Tibial artery (tissue), 4 donors: ENCODE measurements around the gene RALGAPA2.

ENCODE experiments used
- DNase-seq, 2 donors: peaks; one replicate each; pipeline ENCODE4 v3.0.0-alpha.2; 2019
- H3K27ac ChIP-seq, 2 donors: fragments of 200-600 bp; sonication (generic) in 1 of 2; 1 replicate in 1 of 2; 2 replicates in 1 of 2; pipeline ENCODE4 v1.5.1; 2018 to 2019; ENCODE audit warnings: mild to moderate bottlenecking in 1 of 2
- H3K27me3 ChIP-seq, 2 donors: fragments of 200-600 bp; sonication (generic) in 1 of 2; one replicate each; pipeline versions ENCODE4 v1.5.1 to v1.6.0; 2016 to 2019
- H3K36me3 ChIP-seq, 3 donors: fragments of 200-600 bp; sonication (generic) in 2 of 3; one replicate each; pipeline ENCODE4 v1.5.1; 2016 to 2019; ENCODE audit warnings: mild to moderate bottlenecking in 2 of 3
- H3K4me1 ChIP-seq, 4 donors: fragments of 200-600 bp; sonication (generic) in 2 of 4; 1 replicate in 3 of 4; 2 replicates in 1 of 4; pipeline ENCODE4 v1.5.1; 2016 to 2019
- H3K4me3 ChIP-seq, 2 donors: fragments of 200-600 bp; sonication (generic) in 1 of 2; 1 replicate in 1 of 2; 2 replicates in 1 of 2; pipeline ENCODE4 v1.5.1; 2018 to 2019; ENCODE audit warnings: mild to moderate bottlenecking in 2 of 2
- H3K9me3 ChIP-seq, 3 donors: fragments of 200-600 bp; sonication (generic) in 1 of 3; one replicate each; pipeline ENCODE4 v1.5.1; 2016 to 2019
- intact Hi-C: fragments of 100-400 bp; cut with DNase I; formaldehyde crosslinking; loops from one replicate; pipeline ENCODE4 v1.15.0; 2023; ENCODE audit warnings: low total_unique reads
- TF ChIP-seq, protein P1 (sequence below), 2 experiments: fragments of 200-600 bp in 1 of 2; fragments of 450-650 bp in 1 of 2; IDR thresholded peaks; one replicate each; pipeline ENCODE4 v1.5.1; 2017 to 2019; ENCODE audit warnings: antibody characterized with exemption in 2 of 2, mild to moderate bottlenecking in 1 of 2, moderate library complexity in 1 of 2

The RALGAPA2 gene

DNA sequence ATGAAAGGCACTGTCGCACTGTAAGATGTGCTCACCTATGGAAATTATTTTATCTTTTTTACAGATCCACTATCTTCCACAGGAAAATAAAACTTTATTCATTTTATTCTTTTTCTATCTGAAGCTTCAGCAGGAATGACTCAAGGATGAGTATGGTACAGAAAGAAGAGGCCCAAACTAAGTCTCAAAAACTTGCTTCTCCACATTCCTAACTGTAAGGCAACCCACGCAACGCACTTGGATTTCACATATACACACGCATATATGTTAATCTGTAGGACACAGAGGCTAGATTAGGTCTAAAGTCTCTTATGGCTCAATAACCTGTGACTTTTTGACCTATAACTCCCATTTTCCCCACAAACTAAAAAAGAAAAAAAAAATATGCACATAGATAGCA is 81.9 kb downstream of the RALGAPA2 start:
- no peak overlapping the region for H3K4me3 ChIP-seq
- H3K9me3 ChIP-seq: no peaks in the 10 kb centered on the region
- no peaks in the 10 kb centered on the region for H3K27me3 ChIP-seq
- no peaks in the 10 kb centered on the region for H3K4me1 ChIP-seq
- DNase-seq: no peak
- TF ChIP-seq, protein P1, sequence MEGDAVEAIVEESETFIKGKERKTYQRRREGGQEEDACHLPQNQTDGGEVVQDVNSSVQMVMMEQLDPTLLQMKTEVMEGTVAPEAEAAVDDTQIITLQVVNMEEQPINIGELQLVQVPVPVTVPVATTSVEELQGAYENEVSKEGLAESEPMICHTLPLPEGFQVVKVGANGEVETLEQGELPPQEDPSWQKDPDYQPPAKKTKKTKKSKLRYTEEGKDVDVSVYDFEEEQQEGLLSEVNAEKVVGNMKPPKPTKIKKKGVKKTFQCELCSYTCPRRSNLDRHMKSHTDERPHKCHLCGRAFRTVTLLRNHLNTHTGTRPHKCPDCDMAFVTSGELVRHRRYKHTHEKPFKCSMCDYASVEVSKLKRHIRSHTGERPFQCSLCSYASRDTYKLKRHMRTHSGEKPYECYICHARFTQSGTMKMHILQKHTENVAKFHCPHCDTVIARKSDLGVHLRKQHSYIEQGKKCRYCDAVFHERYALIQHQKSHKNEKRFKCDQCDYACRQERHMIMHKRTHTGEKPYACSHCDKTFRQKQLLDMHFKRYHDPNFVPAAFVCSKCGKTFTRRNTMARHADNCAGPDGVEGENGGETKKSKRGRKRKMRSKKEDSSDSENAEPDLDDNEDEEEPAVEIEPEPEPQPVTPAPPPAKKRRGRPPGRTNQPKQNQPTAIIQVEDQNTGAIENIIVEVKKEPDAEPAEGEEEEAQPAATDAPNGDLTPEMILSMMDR (IDR thresholded peaks at IDR 0.05): no peak
- H3K36me3 ChIP-seq: peaks cover 43 to 66% (median 57%) of the 10 kb centered on the region in 3 donors
- intact Hi-C loops: no loop called here
- H3K27ac ChIP-seq: no peak overlapping the region

DNA sequence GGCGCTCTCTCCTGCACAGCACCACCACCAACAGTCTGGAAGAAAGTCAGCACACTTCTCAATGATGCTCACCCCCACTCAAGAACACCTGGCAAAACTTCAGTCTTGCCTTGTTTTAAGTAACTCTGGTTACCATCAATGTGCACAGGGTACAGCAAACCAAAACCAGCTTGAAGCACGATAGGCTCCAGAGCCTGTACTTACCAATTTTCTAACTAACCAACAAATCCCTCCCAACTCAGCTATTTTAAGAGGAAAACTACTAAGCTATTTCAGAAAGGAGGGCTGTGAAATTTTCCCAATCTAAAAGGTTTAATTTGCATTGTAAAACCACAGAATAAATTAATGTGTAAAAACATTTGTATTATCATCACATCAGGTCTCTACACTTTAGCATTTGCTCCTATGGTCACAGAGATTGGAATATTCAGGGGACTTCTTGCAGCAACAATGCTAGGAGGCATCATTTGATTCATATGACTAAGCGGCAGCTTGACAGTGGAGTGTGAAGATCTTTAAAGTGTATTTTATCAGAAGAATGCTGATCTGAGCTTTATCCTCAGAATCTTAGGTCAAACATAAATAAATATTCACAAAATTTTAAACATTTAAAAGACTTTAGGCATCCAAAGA is 82.8 kb downstream of the RALGAPA2 start:
- H3K9me3 ChIP-seq: no peaks in the 10 kb centered on the region
- no peaks in the 10 kb centered on the region for H3K4me1 ChIP-seq
- no peaks in the 10 kb centered on the region for H3K27me3 ChIP-seq
- DNase-seq: no peak
- peaks cover 35 to 58% (median 51%) of the 10 kb centered on the region in 3 donors for H3K36me3 ChIP-seq
- H3K27ac ChIP-seq: no peak overlapping the region
- TF ChIP-seq, protein P1 (IDR thresholded peaks at IDR 0.05): no peak
- no peak overlapping the region for H3K4me3 ChIP-seq
- intact Hi-C loops: no loop called here

DNA sequence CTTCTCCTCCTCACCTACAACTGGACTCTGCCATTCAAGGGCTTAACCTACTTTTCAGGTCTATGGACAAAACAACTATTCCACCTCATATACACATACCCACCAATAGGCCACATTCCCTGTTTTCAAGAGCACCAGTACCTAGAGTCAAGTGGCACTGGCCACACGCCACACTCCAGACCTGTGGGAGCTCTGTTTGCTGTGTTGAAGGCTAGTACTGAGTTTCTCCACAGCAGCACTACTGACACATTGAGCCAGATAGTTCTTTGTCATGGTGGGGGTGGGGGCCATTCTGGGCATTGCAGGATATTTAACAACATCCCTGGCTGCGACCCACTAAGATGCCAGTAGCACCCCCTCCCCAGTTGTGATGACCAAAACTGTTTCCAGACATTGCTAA is 84.1 kb downstream of the RALGAPA2 start:
- no peaks in the 10 kb centered on the region for H3K27me3 ChIP-seq
- H3K27ac ChIP-seq: no peak overlapping the region
- H3K36me3 ChIP-seq: peaks cover 33 to 53% (median 47%) of the 10 kb centered on the region in 3 donors
- no peaks in the 10 kb centered on the region for H3K4me1 ChIP-seq
- no peak overlapping the region for H3K4me3 ChIP-seq
- TF ChIP-seq, protein P1 (IDR thresholded peaks at IDR 0.05): no peak
- no peak for DNase-seq
- H3K9me3 ChIP-seq: no peaks in the 10 kb centered on the region
- intact Hi-C loops: no loop called here

DNA sequence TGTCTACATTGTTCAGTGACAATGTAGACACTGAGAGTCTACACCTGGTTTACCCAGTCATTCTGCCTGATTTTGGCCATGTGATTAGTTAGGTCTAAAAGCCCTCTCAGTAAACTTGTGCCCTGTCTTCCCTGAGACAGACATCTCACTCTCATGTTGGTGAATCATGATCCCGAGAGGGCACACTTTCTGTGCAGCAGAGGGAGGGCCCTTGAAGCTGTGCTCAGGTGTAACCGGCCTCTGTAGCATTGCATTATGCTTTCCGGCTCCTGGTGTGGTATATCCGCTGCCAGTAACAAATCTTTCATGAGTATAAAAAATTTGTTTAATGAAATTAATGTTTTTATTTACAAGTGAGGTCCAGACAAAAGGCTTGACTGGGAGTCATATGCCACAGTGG is 85.0 kb downstream of the RALGAPA2 start:
- Histone ChIP-seq H3K4me1 (no peaks in the 10 kb centered on the region), H3K27me3 (no peaks in the 10 kb centered on the region), H3K9me3 (no peaks in the 10 kb centered on the region), H3K27ac (no peak overlapping the region), H3K4me3 (no peak overlapping the region), H3K36me3 (peaks cover 33 to 52% (median 47%) of the 10 kb centered on the region in 3 donors)
- TF ChIP-seq, protein P1 (IDR thresholded peaks at IDR 0.05): no peak
- no peak for DNase-seq
- intact Hi-C loops: no loop called here

DNA sequence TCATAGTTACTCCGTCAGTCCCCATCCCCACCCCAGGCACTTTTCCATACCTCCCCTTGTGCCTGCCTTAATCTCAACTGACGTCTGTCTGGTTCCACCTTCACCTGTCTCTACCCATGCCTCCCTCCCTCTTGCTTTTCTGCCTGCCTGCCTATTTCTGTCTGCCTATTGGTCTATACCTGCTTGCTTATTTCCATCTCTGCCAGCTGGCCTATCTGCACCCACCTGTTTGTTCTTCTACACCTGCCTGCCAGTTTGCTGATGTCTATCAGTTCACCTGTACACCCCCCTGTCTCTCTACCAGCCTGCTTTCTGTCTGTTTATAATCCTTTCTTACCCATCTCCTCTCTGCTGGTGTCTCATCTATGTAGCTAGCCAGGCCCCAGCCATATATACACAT is 87.5 kb downstream of the RALGAPA2 start:
- no peak overlapping the region for H3K4me3 ChIP-seq
- no peak for DNase-seq
- H3K4me1 ChIP-seq: no peaks in the 10 kb centered on the region
- peaks cover 24 to 45% (median 40%) of the 10 kb centered on the region in 3 donors for H3K36me3 ChIP-seq
- no peaks in the 10 kb centered on the region for H3K9me3 ChIP-seq
- intact Hi-C loops: no loop called here
- H3K27ac ChIP-seq: no peak overlapping the region
- H3K27me3 ChIP-seq: no peaks in the 10 kb centered on the region
- TF ChIP-seq, protein P1 (IDR thresholded peaks at IDR 0.05): no peak

DNA sequence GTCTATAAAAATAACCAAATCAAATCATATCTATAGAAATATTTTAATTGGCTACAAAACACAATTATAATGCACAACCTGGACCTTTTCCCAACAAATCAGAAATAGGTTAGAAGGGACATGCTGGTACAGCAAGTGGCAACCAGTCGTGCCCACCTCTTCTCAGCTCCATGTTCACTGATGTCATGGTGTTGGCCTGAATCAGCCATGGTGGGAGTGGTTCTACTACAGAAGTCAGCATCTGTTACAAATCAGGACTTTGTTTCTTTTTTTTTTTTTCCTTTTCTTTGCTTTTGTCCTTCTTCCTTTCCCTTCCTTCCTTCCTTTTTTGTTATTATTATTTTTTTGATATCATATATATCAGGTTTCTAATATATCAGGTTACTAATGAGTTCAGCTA is 91.2 kb downstream of the RALGAPA2 start:
- TF ChIP-seq, protein P1 (IDR thresholded peaks at IDR 0.05): no peak
- no peak overlapping the region for H3K4me3 ChIP-seq
- DNase-seq: no peak
- no peak overlapping the region for H3K27ac ChIP-seq
- intact Hi-C loops: no loop called here
- H3K36me3 ChIP-seq: peaks cover 0 to 29% (median 11%) of the 10 kb centered on the region in 3 donors
- no peaks in the 10 kb centered on the region for H3K9me3 ChIP-seq
- H3K4me1 ChIP-seq: no peaks in the 10 kb centered on the region
- no peaks in the 10 kb centered on the region for H3K27me3 ChIP-seq
